Vagina (tissue), 2 donors: ENCODE results near the gene FHIT. TPM values are rescaled to one million over a fixed set of nuclear protein-coding genes. Genes with fewer than 3 reads are reported as not detected.

Experiments used
- DNase-seq, 2 donors: peaks; one replicate each; pipeline ENCODE4 v3.0.0-alpha.2; 2017; ENCODE audit errors: extremely low spot score in 2 of 2
- H3K27ac ChIP-seq: fragments of 200-600 bp; sonication (generic); one replicate; pipeline ENCODE4 v1.5.1; 2019
- H3K27me3 ChIP-seq: fragments of 200-600 bp; sonication (generic); one replicate; pipeline ENCODE4 v1.5.1; 2019
- H3K36me3 ChIP-seq, 2 donors: fragments of 200-600 bp; sonication (generic); one replicate each; pipeline ENCODE4 v1.5.1; 2017 to 2019
- H3K4me1 ChIP-seq: fragments of 200-600 bp; sonication (generic); one replicate; pipeline ENCODE4 v1.5.1; 2019
- H3K4me3 ChIP-seq, 2 donors: fragments of 200-600 bp; sonication (generic); 1 replicate in 1 of 2; 2 replicates in 1 of 2; pipeline ENCODE4 v1.5.1; 2016 to 2019
- H3K9me3 ChIP-seq: fragments of 200-600 bp; sonication (generic); one replicate; pipeline ENCODE4 v1.5.1; 2019
- CTCF ChIP-seq, 3 experiments: fragments of 450-650 bp in 2 of 3; fragments of 200-600 bp in 1 of 3; sonication (generic) in 1 of 3; IDR thresholded peaks; one replicate each; pipeline ENCODE4 v1.5.1; 2017 to 2019; ENCODE audit warnings: antibody characterized with exemption in 3 of 3, mild to moderate bottlenecking in 2 of 3, moderate library complexity in 2 of 3
- POLR2A ChIP-seq, 2 donors: fragments of 450-650 bp; IDR thresholded peaks; one replicate each; pipeline ENCODE4 v1.6.1; 2017; ENCODE audit warnings: antibody characterized with exemption in 2 of 2, mild to moderate bottlenecking in 2 of 2, moderate library complexity in 2 of 2
- POLR2AphosphoS5 ChIP-seq, 2 donors: sonication (generic); formaldehyde crosslinking; IDR thresholded peaks; one replicate each; pipeline ENCODE4 v1.9.0; 2017; ENCODE audit warnings: antibody characterized with exemption in 2 of 2, mild to moderate bottlenecking in 2 of 2, low read depth in 1 of 2; ENCODE audit not compliant: insufficient read depth in 1 of 2
- intact Hi-C: fragments of 100-400 bp; cut with DNase I; formaldehyde crosslinking; loops from one replicate; pipeline ENCODE4 v1.15.1; 2023
- total RNA-seq: library from RNA; depleted of rRNA; stranded (reverse); fragments of >200 nt; gene quantifications from one replicate; pipeline ENCODE4 v1.2.3, GENCODE V29; 2016

The FHIT gene
- total RNA-seq, 1 donor from 2014 or later: 7.9 TPM

- TF ChIP-seq POLR2A (IDR thresholded peaks at IDR 0.05) (no peak), POLR2AphosphoS5 (IDR thresholded peaks at IDR 0.05; ENCODE audit: insufficient read depth in 1 of 2, low read depth in 1 of 2) (no peak), CTCF (IDR thresholded peaks at IDR 0.05) (no peak)
- H3K4me1 ChIP-seq: peaks cover 4% of the 10 kb centered on the region
- no peaks in the 10 kb centered on the region for H3K9me3 ChIP-seq
- H3K27me3 ChIP-seq: no peaks in the 10 kb centered on the region
- H3K4me3 ChIP-seq: no peak overlapping the region
- H3K36me3 ChIP-seq: no peaks in the 10 kb centered on the region
- no peak overlapping the region for H3K27ac ChIP-seq
- intact Hi-C loops: no loop called here
- no peak for DNase-seq
These were observed 660.0 kb downstream of the FHIT start for GRCh38 chr3:60591267-60591666.

- Histone ChIP-seq H3K4me3 (no peak overlapping the region), H3K27me3 (no peaks in the 10 kb centered on the region), H3K9me3 (no peaks in the 10 kb centered on the region), H3K36me3 (no peaks in the 10 kb centered on the region), H3K4me1 (no peaks in the 10 kb centered on the region), H3K27ac (no peak overlapping the region)
- DNase-seq: no peak
- intact Hi-C loops: no loop called here
- TF ChIP-seq POLR2AphosphoS5 (IDR thresholded peaks at IDR 0.05; ENCODE audit: insufficient read depth in 1 of 2, low read depth in 1 of 2) (peak in 1 of 2 donors; percentile 31), CTCF (IDR thresholded peaks at IDR 0.05) (no peak), POLR2A (IDR thresholded peaks at IDR 0.05) (no peak)
These were observed 662.4 kb downstream of the FHIT start for GRCh38 chr3:60588806-60589205.

- no peak for DNase-seq
- intact Hi-C loops: no loop called here
- H3K4me1 ChIP-seq: no peaks in the 10 kb centered on the region
These were observed 665.3 kb downstream of the FHIT start for GRCh38 chr3:60585918-60586317.

GRCh38 chr3:60584250-60584649 is 667.0 kb downstream of the FHIT start:
- Histone ChIP-seq H3K9me3 (no peaks in the 10 kb centered on the region), H3K36me3 (no peaks in the 10 kb centered on the region), H3K4me3 (no peak overlapping the region), H3K4me1 (no peaks in the 10 kb centered on the region), H3K27ac (no peak overlapping the region), H3K27me3 (no peaks in the 10 kb centered on the region)
- DNase-seq: no peak
- TF ChIP-seq CTCF (IDR thresholded peaks at IDR 0.05): no peak
- no peak for TF ChIP-seq POLR2A (IDR thresholded peaks at IDR 0.05)
- TF ChIP-seq POLR2AphosphoS5 (IDR thresholded peaks at IDR 0.05; ENCODE audit: insufficient read depth in 1 of 2, low read depth in 1 of 2): no peak
- intact Hi-C loops: no loop called here

More at GRCh38 chr3:60585918-60586317, 665.3 kb downstream of the FHIT start:
- H3K27me3 ChIP-seq: no peaks in the 10 kb centered on the region
- H3K36me3 ChIP-seq: no peaks in the 10 kb centered on the region
- no peak overlapping the region for H3K4me3 ChIP-seq
- H3K9me3 ChIP-seq: no peaks in the 10 kb centered on the region
- no peak overlapping the region for H3K27ac ChIP-seq
- TF ChIP-seq POLR2A (IDR thresholded peaks at IDR 0.05) (no peak), CTCF (IDR thresholded peaks at IDR 0.05) (no peak), POLR2AphosphoS5 (IDR thresholded peaks at IDR 0.05; ENCODE audit: insufficient read depth in 1 of 2, low read depth in 1 of 2) (no peak)

GRCh38 chr3:60582288-60582687 is 669.0 kb downstream of the FHIT start:
- no peak for TF ChIP-seq POLR2AphosphoS5 (IDR thresholded peaks at IDR 0.05; ENCODE audit: insufficient read depth in 1 of 2, low read depth in 1 of 2)
- no peak for TF ChIP-seq CTCF (IDR thresholded peaks at IDR 0.05)
- TF ChIP-seq POLR2A (IDR thresholded peaks at IDR 0.05): no peak
- no peaks in the 10 kb centered on the region for H3K4me1 ChIP-seq
- H3K9me3 ChIP-seq: no peaks in the 10 kb centered on the region
- H3K27ac ChIP-seq: no peak overlapping the region
- H3K27me3 ChIP-seq: no peaks in the 10 kb centered on the region
- no peak for DNase-seq
- H3K4me3 ChIP-seq: no peak overlapping the region
- intact Hi-C loops: no loop called here
- H3K36me3 ChIP-seq: no peaks in the 10 kb centered on the region
